DMS53 treated with DMSO at 0.1 percent for 48 hours (cell line): ENCODE results near the gene EIF3I.

ENCODE experiments used
- DNase-seq: peaks from one replicate; lab custom pipeline; 2025; ENCODE audit not compliant: unreplicated experiment; lab: John Stamatoyannopoulos, UW

Gene EIF3I

GRCh38 chr1:32198237-32199042, 23.8 kb upstream of the EIF3I start:
- DNase-seq, result no peak

- no peak for DNase-seq
Measured at GRCh38 chr1:32199043-32199716, 23.0 kb upstream of the EIF3I start.

DNA sequence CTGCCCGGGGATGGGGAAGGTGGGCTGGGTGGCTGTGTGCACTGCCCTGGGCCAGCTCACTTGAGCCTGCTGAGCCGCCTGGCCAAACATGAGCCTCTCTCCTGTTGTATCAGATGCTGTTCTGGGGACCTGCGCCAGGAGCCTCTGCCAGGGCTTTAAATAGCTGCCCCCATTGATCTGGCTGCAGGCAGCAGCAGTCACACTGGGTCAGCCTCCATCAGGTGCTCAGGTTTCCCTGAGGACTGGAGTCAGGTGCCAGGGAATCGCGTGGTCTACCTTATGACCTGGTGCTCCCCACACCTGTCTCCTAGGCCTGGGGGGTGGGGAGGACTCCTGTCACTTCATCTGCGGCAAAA, 22.5 kb upstream of the EIF3I start:
- no peak for DNase-seq

DNA sequence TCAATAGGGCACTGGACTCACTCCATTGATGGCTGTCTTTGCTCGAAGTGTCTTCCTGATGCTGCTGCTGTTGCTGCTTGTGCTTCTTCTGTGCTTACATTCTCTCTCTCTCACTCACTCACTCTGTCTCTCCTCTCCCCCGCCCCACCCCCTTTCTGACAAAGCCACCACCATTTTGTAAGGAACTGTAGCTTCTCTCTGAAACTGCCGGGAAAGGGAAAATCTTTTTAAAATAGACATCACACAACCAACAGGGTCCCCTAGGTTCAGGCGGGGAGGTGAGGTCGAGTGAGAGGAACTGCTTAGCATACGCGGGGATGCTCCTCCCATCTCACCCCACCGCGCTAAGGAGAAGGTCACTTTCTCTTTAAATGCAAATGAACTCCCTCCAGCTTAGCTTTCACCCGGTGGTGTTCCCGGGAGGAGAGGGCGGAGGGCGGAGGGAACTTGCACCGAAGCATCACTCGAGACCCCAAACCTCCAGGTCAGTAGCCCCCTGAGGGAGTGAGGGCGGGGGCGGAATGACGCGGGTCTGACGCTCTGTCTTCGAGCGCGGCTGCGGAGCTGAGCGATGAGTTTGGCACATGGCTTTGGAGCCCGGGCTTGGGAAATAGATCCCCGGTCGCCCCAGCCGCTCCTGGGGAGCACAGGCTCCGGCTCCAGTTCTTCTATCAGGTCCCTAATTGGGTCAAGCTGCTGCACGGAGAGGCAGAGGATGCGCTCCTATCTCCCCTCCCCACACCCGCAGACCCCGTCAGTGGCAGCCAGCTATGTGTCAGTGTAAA, 21.8 kb upstream of the EIF3I start, which contains the start of gene CCDC28B:
TSS of gene CCDC28B (plus strand) at position 370 of the 785 bp plus-strand sequence. CDS start 1,341 bp downstream, outside the sequence.
- peak; percentile 41 for DNase-seq

- DNase-seq, result no peak
Measured at GRCh38 chr1:32201011-32201855, 21.0 kb upstream of the EIF3I start.

DNA sequence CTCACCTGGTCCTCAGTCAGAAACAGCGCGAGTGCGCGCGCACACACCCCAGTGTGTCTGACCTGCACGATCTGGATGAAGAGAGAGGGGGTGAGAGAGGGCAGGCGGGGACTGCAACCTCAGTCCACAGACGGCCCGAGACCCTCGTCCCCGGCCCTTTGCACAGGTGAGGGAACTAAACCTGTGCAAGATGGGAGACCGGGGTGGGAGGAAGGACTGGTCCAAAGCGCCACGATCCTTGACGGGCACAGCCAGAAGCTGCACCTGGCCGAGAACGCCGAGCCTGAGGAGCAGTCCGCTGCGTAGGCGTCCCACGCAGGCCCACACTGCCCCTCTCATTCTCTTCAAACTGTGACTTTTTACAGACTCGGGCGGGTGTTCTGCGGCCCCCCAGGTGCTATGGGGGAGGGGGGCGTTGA, 17.3 kb upstream of the EIF3I start:
- DNase-seq, result peak; percentile 41

- DNase-seq, result peak; percentile 79
Measured at GRCh38 chr1:32205401-32206370, 16.5 kb upstream of the EIF3I start, which contains the start of gene IQCC. IQCC (plus strand) TSS chr1:32205671; CDS start chr1:32205682, 11 bp downstream.

DNA sequence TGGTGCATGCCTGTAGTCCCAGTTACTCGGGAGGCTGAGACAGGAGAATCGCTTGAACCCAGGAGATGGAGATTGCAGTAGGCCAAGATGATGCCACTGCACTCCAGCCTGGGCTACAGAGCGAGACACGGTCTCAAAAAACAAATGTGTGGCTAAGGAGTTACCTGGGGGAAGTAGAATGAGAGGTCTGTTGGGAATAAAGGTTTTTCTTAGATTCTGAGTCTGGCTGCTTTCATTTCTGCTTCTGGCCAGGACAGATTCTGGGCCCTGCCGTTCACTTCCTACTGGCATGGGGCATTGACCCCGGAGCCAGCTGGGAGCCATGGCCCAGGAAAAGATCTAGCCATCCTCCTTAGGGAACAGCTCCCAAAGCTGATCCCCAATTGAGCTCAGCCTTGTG, 13.7 kb upstream of the EIF3I start:
- DNase-seq, result no peak

DNA sequence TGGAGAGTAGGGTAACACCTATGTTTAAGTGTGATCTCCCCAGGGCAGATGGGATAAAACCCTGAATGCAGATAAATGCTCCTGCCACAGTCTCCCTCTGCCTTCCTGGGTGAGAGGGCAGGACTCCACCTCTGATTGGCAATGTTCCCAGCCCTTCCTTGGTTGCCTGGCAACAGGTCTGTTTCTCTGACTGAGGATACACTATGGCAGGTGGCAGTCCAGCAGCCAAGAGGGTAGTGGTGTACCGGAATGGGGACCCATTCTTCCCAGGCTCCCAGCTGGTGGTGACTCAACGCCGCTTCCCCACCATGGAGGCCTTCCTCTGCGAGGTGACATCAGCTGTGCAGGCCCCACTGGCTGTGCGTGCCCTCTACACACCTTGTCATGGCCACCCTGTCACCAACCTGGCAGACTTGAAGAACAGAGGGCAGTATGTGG, 13.3 kb upstream of the EIF3I start, which contains the start of gene DCDC2B:
TSS of gene DCDC2B (plus strand) at position 199 of the 438 bp plus-strand sequence. CDS start at position 204, 5 bp downstream.
- peak; percentile 96 for DNase-seq

- peak; percentile 66 for DNase-seq
Measured at GRCh38 chr1:32215629-32216480, 6.4 kb upstream of the EIF3I start.

- no peak for DNase-seq
Measured at GRCh38 chr1:32216566-32216965, 5.6 kb upstream of the EIF3I start.

DNA sequence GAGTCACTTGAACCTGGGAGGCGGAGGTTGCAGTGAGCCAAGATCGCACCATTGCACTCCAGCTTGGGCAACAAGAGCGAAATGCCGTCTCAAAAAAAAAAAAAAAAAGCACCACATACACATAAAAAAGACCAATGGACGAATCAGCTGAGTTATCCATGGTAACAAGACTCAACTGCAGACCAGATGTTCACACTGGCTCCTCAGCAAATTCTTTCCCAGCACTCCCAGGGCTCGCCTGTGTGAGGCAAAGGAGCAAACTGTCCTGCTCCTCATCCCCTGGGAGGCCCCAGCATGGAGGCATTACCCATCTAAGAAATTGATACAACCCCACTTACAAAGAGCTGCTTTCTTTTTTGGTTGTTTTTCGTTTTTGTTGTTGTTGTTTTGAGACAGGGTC, 3.2 kb upstream of the EIF3I start:
- no peak for DNase-seq

- no peak for DNase-seq
Measured at GRCh38 chr1:32220746-32221580, 1.2 kb upstream of the EIF3I start.

DNA sequence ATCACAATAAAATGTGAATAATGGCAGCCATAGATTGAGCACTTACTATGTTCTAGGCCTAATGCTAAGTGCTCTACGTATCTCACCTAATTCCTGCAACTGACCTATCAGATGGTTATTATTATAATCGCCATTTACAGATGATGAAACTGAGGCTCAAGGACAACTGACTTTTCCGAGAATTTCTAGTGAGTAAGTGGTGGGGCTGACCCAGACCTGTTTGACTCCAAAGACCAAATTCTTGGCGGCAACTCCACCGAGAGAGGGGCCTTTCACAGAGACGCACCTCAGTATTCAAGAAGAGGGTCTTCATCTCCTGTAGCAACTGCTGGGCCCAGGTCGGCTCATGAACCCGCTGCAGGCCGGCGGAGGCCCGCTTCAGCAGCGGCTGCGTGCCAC, 627 bp upstream of the EIF3I start:
- no peak for DNase-seq

- DNase-seq, result no peak
Measured at GRCh38 chr1:32223683-32224082, 1.5 kb downstream of the EIF3I start.

DNA sequence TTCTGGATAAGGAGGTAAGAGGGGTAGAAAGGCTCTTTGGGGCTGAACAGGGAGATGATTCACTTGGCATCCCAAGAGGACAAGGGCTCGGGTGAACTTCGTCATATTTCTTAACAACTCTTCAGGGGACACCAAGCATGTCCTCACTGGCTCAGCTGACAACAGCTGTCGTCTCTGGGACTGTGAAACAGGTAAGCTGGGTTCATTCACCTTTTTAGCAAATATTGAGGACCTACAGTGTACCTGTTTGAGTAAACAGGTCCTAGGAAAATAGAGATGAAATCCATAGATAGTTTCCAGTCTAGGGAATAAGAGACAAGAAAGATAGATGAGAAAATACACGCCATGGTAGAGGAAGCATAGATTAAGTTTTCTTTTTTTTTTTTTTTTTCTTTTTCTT, 2.1 kb downstream of the EIF3I start:
- DNase-seq, result no peak

- DNase-seq, result no peak
Measured at GRCh38 chr1:32228771-32229170, 6.6 kb downstream of the EIF3I start.
